H1 (cell line): ENCODE data around the gene MSH5. TPM values are rescaled to one million over a fixed set of nuclear protein-coding genes. Genes with fewer than 3 reads are reported as not detected.

Experiments
- CTCF ChIA-PET: fragments of 300-600 bp; sonication (Branson Sonifier 250); formaldehyde crosslinking; loops from one replicate; lab custom pipeline; 2021; ENCODE audit not compliant: partially characterized antibody; lab: Charles Lee
- POLR2A ChIA-PET: fragments of 300-600 bp; sonication (Branson Sonifier 250); formaldehyde crosslinking; loops from one replicate; lab custom pipeline; 2021; ENCODE audit warnings: inconsistent platforms; ENCODE audit not compliant: partially characterized antibody; lab: Charles Lee
- DNase-seq, 2 experiments: peaks; one replicate each; pipeline versions ENCODE4 v3.0.0 to v3.0.0-alpha.2; 2010 to 2022; ENCODE audit warnings: low spot score in 2 of 2, low read depth in 1 of 2, mixed read lengths in 1 of 2
- FAIRE-seq: peaks from 2 replicates; lab custom pipeline; 2011; peaks lifted over from hg19 to GRCh38; lab: Jason Lieb, UNC
- H2AFZ ChIP-seq: 2 replicates; pipeline ENCODE4 v1.8.1; 2012; ENCODE audit warnings: low read length, inconsistent platforms
- H2AK5ac ChIP-seq: 2 replicates; pipeline ENCODE4 v1.6.1; 2013; ENCODE audit warnings: low read depth, low read length
- H2BK120ac ChIP-seq: replicated peaks from 2 replicates; pipeline ENCODE3; 2013; ENCODE audit warnings: low read depth, low read length, inconsistent platforms
- H2BK12ac ChIP-seq: 2 replicates; pipeline ENCODE4 v1.6.1; 2013; ENCODE audit warnings: low read depth, low read length
- H2BK15ac ChIP-seq: 2 replicates; pipeline ENCODE4 v1.6.1; 2013; ENCODE audit warnings: low read length
- H2BK20ac ChIP-seq: 2 replicates; pipeline ENCODE4 v1.6.1; 2013; ENCODE audit warnings: low read length
- H2BK5ac ChIP-seq: 2 replicates; pipeline ENCODE4 v1.6.1; 2013; ENCODE audit warnings: low read depth, low read length
- H3K14ac ChIP-seq: 2 replicates; pipeline ENCODE4 v1.6.1; 2013; ENCODE audit warnings: inconsistent platforms; ENCODE audit not compliant: insufficient read length
- H3K18ac ChIP-seq: 2 replicates; pipeline ENCODE4 v1.6.1; 2013; ENCODE audit warnings: low read length; ENCODE audit errors: extremely low read depth
- H3K23ac ChIP-seq: 2 replicates; pipeline ENCODE4 v1.6.1; 2013; ENCODE audit warnings: inconsistent platforms; ENCODE audit not compliant: insufficient read length
- H3K23me2 ChIP-seq: 2 replicates; pipeline ENCODE4 v1.6.1; 2013; ENCODE audit warnings: low read depth, low read length
- H3K27ac ChIP-seq: 2 replicates; pipeline ENCODE4 v1.6.1; 2011; ENCODE audit warnings: low read depth, low read length, inconsistent platforms
- H3K27me3 ChIP-seq, 4 experiments: replicated peaks in 1 of 4; 1 replicate in 1 of 4; 2 replicates in 3 of 4; pipeline versions ENCODE4 v1.6.1 to v1.8.1; 2011 to 2013; ENCODE audit warnings: low read length in 3 of 4, mild to moderate bottlenecking in 3 of 4, inconsistent platforms in 2 of 4, mixed read lengths in 2 of 4, moderate library complexity in 1 of 4; ENCODE audit not compliant: control insufficient read depth in 3 of 4, insufficient read depth in 3 of 4; ENCODE audit errors: extremely low read depth in 1 of 4
- H3K36me3 ChIP-seq, 4 experiments: 2 replicates each; pipeline versions ENCODE4 v1.6.1 to v1.8.1; 2011 to 2013; ENCODE audit warnings: mild to moderate bottlenecking in 4 of 4, low read length in 3 of 4, moderate library complexity in 2 of 4, control low read depth in 1 of 4, inconsistent platforms in 1 of 4; ENCODE audit not compliant: insufficient read depth in 4 of 4, control insufficient read depth in 2 of 4
- H3K4ac ChIP-seq: replicated peaks from 2 replicates; pipeline ENCODE3; 2013; ENCODE audit warnings: low read length, low read depth, mixed read lengths, inconsistent platforms; ENCODE audit not compliant: insufficient read length
- H3K4me1 ChIP-seq, 4 experiments: replicated peaks in 1 of 4; 1 replicate in 1 of 4; 2 replicates in 3 of 4; pipeline versions ENCODE4 v1.6.1 to v1.8.1; 2011 to 2013; ENCODE audit warnings: low read length in 3 of 4, inconsistent platforms in 2 of 4, mixed read lengths in 1 of 4; ENCODE audit not compliant: insufficient read depth in 4 of 4, control insufficient read depth in 3 of 4
- H3K4me2 ChIP-seq, 2 experiments: 2 replicates each; pipeline versions ENCODE4 v1.6.1 to v1.8.1; 2011 to 2013; ENCODE audit warnings: low read depth in 2 of 2, low read length in 2 of 2, control low read depth in 1 of 2, inconsistent platforms in 1 of 2, mild to moderate bottlenecking in 1 of 2; ENCODE audit not compliant: insufficient read depth in 1 of 2
- H3K4me3 ChIP-seq, 4 experiments: fragments of 200-600, 300-600 bp in 1 of 4; sonication (generic), shearing (Covaris generic), sonication (Bioruptor Twin) in 1 of 4; 2 replicates each; pipeline versions ENCODE4 v1.5.1 to v1.8.1; 2011 to 2016; ENCODE audit warnings: low read length in 4 of 4, low read depth in 3 of 4, control low read depth in 2 of 4, inconsistent platforms in 2 of 4, mild to moderate bottlenecking in 2 of 4, mixed read lengths in 1 of 4, moderate library complexity in 1 of 4; ENCODE audit not compliant: insufficient read depth in 2 of 4; ENCODE audit errors: extremely low read depth in 1 of 4
- H3K56ac ChIP-seq: replicated peaks from 2 replicates; pipeline ENCODE3; 2013; ENCODE audit warnings: low read depth, mild to moderate bottlenecking, mixed read lengths, low read length, inconsistent platforms; ENCODE audit not compliant: insufficient read length
- H3K79me1 ChIP-seq: 2 replicates; pipeline ENCODE4 v1.6.1; 2013; ENCODE audit warnings: low read depth, low read length, control low read depth
- H3K79me2 ChIP-seq, 2 experiments: 2 replicates each; pipeline versions ENCODE4 v1.6.1 to v1.8.1; 2012 to 2013; ENCODE audit warnings: low read length in 2 of 2, mild to moderate bottlenecking in 2 of 2, inconsistent platforms in 1 of 2; ENCODE audit not compliant: insufficient read depth in 2 of 2, control insufficient read depth in 1 of 2
- H3K9ac ChIP-seq, 4 experiments: replicated peaks in 1 of 4; 1 replicate in 1 of 4; 2 replicates in 3 of 4; pipeline versions ENCODE4 v1.6.1 to v1.8.1; 2011 to 2013; ENCODE audit warnings: low read depth in 3 of 4, low read length in 3 of 4, control low read depth in 2 of 4, mild to moderate bottlenecking in 2 of 4, moderate library complexity in 2 of 4, inconsistent platforms in 1 of 4; ENCODE audit errors: extremely low read depth in 1 of 4
- H3K9me3 ChIP-seq, 2 experiments: 2 replicates each; pipeline versions ENCODE4 v1.6.1 to v1.8.1; 2012 to 2013; ENCODE audit warnings: mild to moderate bottlenecking in 2 of 2, moderate library complexity in 2 of 2, control low read depth in 1 of 2, inconsistent platforms in 1 of 2, low read depth in 1 of 2, low read length in 1 of 2, mixed read lengths in 1 of 2; ENCODE audit not compliant: insufficient read depth in 2 of 2
- H4K20me1 ChIP-seq, 2 experiments: replicated peaks in 1 of 2; 2 replicates each; pipeline versions ENCODE3 to v1.8.1; 2011 to 2013; ENCODE audit warnings: inconsistent platforms in 2 of 2, low read length in 2 of 2, mild to moderate bottlenecking in 1 of 2; ENCODE audit not compliant: insufficient read depth in 2 of 2, control insufficient read depth in 1 of 2
- H4K5ac ChIP-seq: 2 replicates; pipeline ENCODE4 v1.6.1; 2013; ENCODE audit warnings: low read length, low read depth, mixed read lengths, inconsistent platforms; ENCODE audit not compliant: insufficient read length
- H4K8ac ChIP-seq: 2 replicates; pipeline ENCODE4 v1.8.0; 2013; ENCODE audit warnings: mild to moderate bottlenecking, moderate library complexity, low read length, inconsistent platforms; ENCODE audit not compliant: insufficient read depth; ENCODE audit errors: extremely low read depth
- H4K91ac ChIP-seq: replicated peaks from 2 replicates; pipeline ENCODE3; 2013; ENCODE audit warnings: low read length, mixed read lengths, inconsistent platforms; ENCODE audit not compliant: insufficient read length
- CREB1 ChIP-seq: IDR thresholded peaks from 2 replicates; pipeline ENCODE4 v1.6.1; 2012; ENCODE audit warnings: inconsistent platforms
- EGR1 ChIP-seq: IDR thresholded peaks from 2 replicates; pipeline ENCODE4 v1.6.1; 2011; ENCODE audit warnings: low read depth, low read length, borderline replicate concordance
- EP300 ChIP-seq, 2 experiments: IDR thresholded peaks; 1 replicate in 1 of 2; 2 replicates in 1 of 2; pipeline ENCODE4 v1.6.1; 2011 to 2012; ENCODE audit warnings: low read depth in 2 of 2, low read length in 2 of 2, mild to moderate bottlenecking in 2 of 2, borderline replicate concordance in 1 of 2, inconsistent platforms in 1 of 2, moderate library complexity in 1 of 2
- KDM5A ChIP-seq: fragments of 200-600 bp; IDR thresholded peaks from 2 replicates; pipeline ENCODE4 v1.7.1; 2012; ENCODE audit warnings: mild to moderate bottlenecking, low read length, inconsistent platforms, mixed read lengths
- RBBP5 ChIP-seq: IDR thresholded peaks from 2 replicates; pipeline ENCODE4 v1.7.1; 2012; ENCODE audit warnings: low read depth, mild to moderate bottlenecking, inconsistent platforms, low read length, moderate library complexity, borderline replicate concordance
- RNF2 ChIP-seq: fragments of 200-900, 300-1000 bp; sonication (generic); IDR thresholded peaks from 2 replicates; pipeline ENCODE4 v1.7.1; 2016; ENCODE audit warnings: borderline replicate concordance, low read depth, mild to moderate bottlenecking, antibody characterized with exemption, low read length; ENCODE audit not compliant: poor library complexity, severe bottlenecking; ENCODE audit errors: missing control alignments
- SIX5 ChIP-seq: IDR thresholded peaks from 2 replicates; pipeline ENCODE4 v1.6.1; 2011; ENCODE audit warnings: mild to moderate bottlenecking, low read depth, low read length
- SUZ12 ChIP-seq: fragments of 200-600 bp; sonication (generic); IDR thresholded peaks from 2 replicates; pipeline ENCODE4 v1.6.1; 2012; ENCODE audit warnings: mild to moderate bottlenecking, inconsistent platforms, low read length, moderate library complexity, mixed read lengths
- TAF1 ChIP-seq: IDR thresholded peaks from 2 replicates; pipeline ENCODE4 v1.6.1; 2011; ENCODE audit warnings: mild to moderate bottlenecking, low read depth, low read length
- WGBS, 2 experiments: shearing (Covaris generic) in 1 of 2; methylation state at CpG; one replicate each; pipeline versions ENCODE4 v1.1.6 to v1.1.7; 2013 to 2015; ENCODE audit warnings: low lambda C conversion rate in 2 of 2, mixed read lengths in 2 of 2, inconsistent platforms in 1 of 2, low coverage in 1 of 2, missing lambda C conversion rate in 1 of 2; ENCODE audit not compliant: insufficient replicate concordance in 2 of 2, insufficient coverage in 1 of 2, insufficient read length in 1 of 2; ENCODE audit errors: extremely low coverage in 1 of 2, missing lambda C conversion rate in 1 of 2; 5-methylcytosine and 5-hydroxymethylcytosine counted together
- polyA plus RNA-seq, 7 experiments: library from polyadenylated mRNA; depleted of rRNA in 3 of 7; stranded (reverse) in 5 of 7; unstranded in 2 of 7; fragments of >200 nt in 5 of 7; fragments of 200-250 nt in 2 of 7; gene quantifications; 1 replicate in 5 of 7; 2 replicates in 1 of 7; 4 replicates in 1 of 7; pipeline versions ENCODE4 v1.2.1 to v1.2.3, GENCODE V29; 2011 to 2013; ENCODE audit warnings: missing spikeins in 2 of 7, mixed read lengths in 2 of 7
- total RNA-seq: library from RNA; stranded (reverse); fragmentation: NEBNext Ultra II Directional; extraction: Animal tissue kit (Norgen Biotek cat#: 25700); gene quantifications from 2 replicates; pipeline ENCODE4 v1.2.1, GENCODE V29; 2021

Gene MSH5
- total and polyA plus RNA-seq, 2 of the 8 experiments (the other 6 are each of a cell fraction or from before 2014, with no cell fraction given) = 25.3 to 26.5 TPM

- TF ChIP-seq TAF1 (no peak), RBBP5 (no peak), CREB1 (no peak), EP300 (IDR thresholded peaks at IDR 0.05; ENCODE audit: borderline replicate concordance in 1 of 2, low read depth in 2 of 2, low read length in 2 of 2) (no peak), SUZ12 (no peak), SIX5 (no peak), KDM5A (no peak), RNF2 (no peak), EGR1 (no peak)
- Histone ChIP-seq H3K79me1 (no peaks in the 10 kb centered on the region), H3K14ac (no peak overlapping the region), H3K27me3 (no peaks in the 10 kb centered on the region; a peak in 1 of 7 replicates), H2AK5ac (no peak overlapping the region), H2BK15ac (no peak overlapping the region), H3K23ac (no peak overlapping the region), H3K4me1 (peaks cover 0 to 7% (median 3%) of the 10 kb centered on the region in 4 experiments; a peak in 3 of 7 replicates), H3K9me3 (no peaks in the 10 kb centered on the region), H2BK5ac (no peak overlapping the region), H2BK20ac (no peak overlapping the region), H2BK12ac (no peak overlapping the region), H4K8ac (no peak overlapping the region), H2BK120ac (no peak overlapping the region), H3K27ac (no peak overlapping the region), H3K4ac (no peak overlapping the region), H3K36me3 (peaks cover 19 to 58% (median 44%) of the 10 kb centered on the region in 4 experiments), H3K18ac (no peak overlapping the region), H3K23me2 (0 out of 2 replicates have a peak, but pooled peaks cover 1% of the 10 kb centered on the region), H4K91ac (no peak overlapping the region), H4K20me1 (peaks cover 0 to 1% of the 10 kb centered on the region in 2 experiments), H2AFZ (no peak overlapping the region), H4K5ac (no peak overlapping the region), H3K4me2 (no peak overlapping the region), H3K9ac (no peak overlapping the region), H3K79me2 (no peaks in the 10 kb centered on the region), H3K56ac (no peak overlapping the region), H3K4me3 (no peak overlapping the region)
- ChIA-PET CTCF (interaction anchor here (0.5 to 15.6 kb wide), 12 partner anchors 5 to 112 kb away, joined by 3 to 228 read pairs (median 4); partner anchors contain the start of genes LSM2, VARS1 and VWA7), POLR2A (interaction anchor here (0.6 to 10.7 kb wide), 9 partner anchors 8 to 114 kb away, joined by 3 to 85 read pairs (median 3); partner anchors contain the start of genes GPANK1 and HSPA1B)
- WGBS, 2 experiments = 92% methylated on average over 35 of the region's 43 CpGs; no CpG with 5 or more reads in 1 of the 2 experiments
- FAIRE-seq (no peak), DNase-seq (no peak)
Measured at GRCh38 chr6:31778999-31779885, 39.4 kb downstream of the MSH5 start.
